Loucy (cell line): ENCODE results near the gene SHB.

ENCODE experiments used
- H2AFZ ChIP-seq: fragments of 200-600 bp; sonication (generic); 2 replicates; pipeline ENCODE4 v1.6.0; 2016; ENCODE audit warnings: antibody characterized with exemption, mild to moderate bottlenecking, low read length, moderate library complexity
- H3F3A ChIP-seq: fragments of 200-600 bp; 2 replicates; pipeline ENCODE4 v1.6.0; 2016; ENCODE audit warnings: antibody characterized with exemption, low read depth, mild to moderate bottlenecking
- H3K27me3 ChIP-seq: fragments of 200-600 bp; sonication (generic); 2 replicates; pipeline ENCODE4 v1.6.1; 2014; ENCODE audit warnings: low read length, mild to moderate bottlenecking; ENCODE audit not compliant: insufficient read depth, poor library complexity, severe bottlenecking
- H3K36me3 ChIP-seq: fragments of 200-600 bp; sonication (generic); 2 replicates; pipeline ENCODE4 v1.6.1; 2016; ENCODE audit warnings: low read length; ENCODE audit not compliant: insufficient read depth
- H3K4me1 ChIP-seq: fragments of 200-600 bp; sonication (generic); 2 replicates; pipeline ENCODE4 v1.5.1; 2014; ENCODE audit warnings: low read length, mild to moderate bottlenecking; ENCODE audit not compliant: insufficient read depth, poor library complexity, severe bottlenecking
- H3K4me2 ChIP-seq: fragments of 200-600 bp; sonication (generic); 2 replicates; pipeline ENCODE4 v1.6.0; 2014; ENCODE audit warnings: antibody characterized with exemption, low read length, low read depth, mild to moderate bottlenecking; ENCODE audit not compliant: poor library complexity, severe bottlenecking
- H3K4me3 ChIP-seq: fragments of 200-600 bp; sonication (generic); 2 replicates; pipeline ENCODE4 v1.5.1; 2014; ENCODE audit warnings: low read length, mild to moderate bottlenecking, mixed read lengths; ENCODE audit not compliant: poor library complexity, severe bottlenecking
- H3K79me2 ChIP-seq: fragments of 200-600 bp; sonication (generic); 2 replicates; pipeline ENCODE4 v1.6.1; 2014; ENCODE audit warnings: low read length; ENCODE audit not compliant: insufficient read depth
- H3K9ac ChIP-seq: fragments of 200-600 bp; sonication (generic); 2 replicates; pipeline ENCODE4 v1.6.0; 2014; ENCODE audit warnings: mild to moderate bottlenecking, low read depth, low read length, moderate library complexity; ENCODE audit not compliant: poor library complexity, severe bottlenecking
- H3K9me2 ChIP-seq: fragments of 200-600 bp; sonication (generic); replicated peaks from 2 replicates; pipeline ENCODE4 v1.6.1; 2016; ENCODE audit warnings: low read depth, low read length, mixed read lengths
- H3K9me3 ChIP-seq: fragments of 200-600 bp; sonication (generic); 2 replicates; pipeline ENCODE4 v1.6.1; 2014; ENCODE audit warnings: mild to moderate bottlenecking, antibody characterized with exemption, low read length, low read depth; ENCODE audit not compliant: insufficient read depth
- H4K20me1 ChIP-seq: fragments of 200-600 bp; sonication (generic); 2 replicates; pipeline ENCODE4 v1.6.0; 2014; ENCODE audit warnings: antibody characterized with exemption, low read length, mild to moderate bottlenecking; ENCODE audit not compliant: insufficient read depth, poor library complexity, severe bottlenecking
- EZH2phosphoT487 ChIP-seq: fragments of 200-600 bp; IDR thresholded peaks from 2 replicates; pipeline ENCODE4 v1.6.1; 2018; ENCODE audit warnings: antibody characterized with exemption, mild to moderate bottlenecking, moderate library complexity, borderline replicate concordance
- TF ChIP-seq, protein P1 (sequence below): fragments of 200-600 bp; sonication (generic); conservative IDR thresholded peaks from 2 replicates; pipeline ENCODE4 v1.5.1; 2014; ENCODE audit warnings: mild to moderate bottlenecking, antibody characterized with exemption, low read length

Gene SHB

DNA sequence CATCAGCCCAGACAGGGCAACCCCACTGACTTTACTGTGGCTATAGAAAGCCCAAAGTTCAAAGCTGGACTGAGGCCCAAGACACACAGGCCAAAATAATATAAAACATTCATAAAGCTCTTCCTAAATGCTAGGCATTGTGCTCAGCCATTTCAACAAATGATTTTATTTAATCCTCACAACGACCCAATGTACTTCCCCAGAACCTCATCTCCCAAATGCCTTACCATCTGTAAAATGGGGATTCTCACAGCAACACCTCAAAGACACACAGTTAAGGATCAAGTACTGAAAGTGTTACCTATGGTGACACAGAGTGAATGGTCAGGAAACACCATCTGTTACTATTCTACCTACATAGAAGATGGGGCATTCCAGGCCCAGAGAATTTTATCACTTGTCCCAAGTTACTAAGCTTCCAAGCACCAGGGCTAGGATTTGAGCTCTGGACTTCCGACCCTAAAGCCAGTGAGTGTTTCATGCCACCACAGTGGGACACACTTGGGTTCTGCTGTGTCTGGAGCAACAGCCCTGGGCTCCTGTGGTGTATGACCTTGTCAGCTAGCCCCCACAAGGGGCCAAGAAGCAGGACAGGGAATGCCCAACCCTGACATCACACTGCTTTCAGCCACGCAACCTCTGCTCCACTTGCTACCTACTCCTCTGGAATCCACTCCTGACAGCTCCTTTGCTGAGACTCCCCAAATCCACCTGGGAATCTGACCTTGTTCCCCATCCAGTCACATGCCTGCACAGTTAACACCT, 15.1 kb downstream of the SHB start:
- Histone ChIP-seq H3K9me3 (no peaks in the 10 kb centered on the region), H3K9me2 (no peaks in the 10 kb centered on the region), H3K79me2 (no peaks in the 10 kb centered on the region), H2AFZ (no peak overlapping the region), H4K20me1 (no peaks in the 10 kb centered on the region), H3K9ac (no peak overlapping the region), H3K36me3 (no peaks in the 10 kb centered on the region), H3K27me3 (no peaks in the 10 kb centered on the region), H3K4me2 (no peak overlapping the region), H3K4me3 (no peak overlapping the region), H3K4me1 (peaks cover 7% of the 10 kb centered on the region), H3F3A (no peaks in the 10 kb centered on the region)
- TF ChIP-seq EZH2phosphoT487 = no peak
- TF ChIP-seq, protein P1, sequence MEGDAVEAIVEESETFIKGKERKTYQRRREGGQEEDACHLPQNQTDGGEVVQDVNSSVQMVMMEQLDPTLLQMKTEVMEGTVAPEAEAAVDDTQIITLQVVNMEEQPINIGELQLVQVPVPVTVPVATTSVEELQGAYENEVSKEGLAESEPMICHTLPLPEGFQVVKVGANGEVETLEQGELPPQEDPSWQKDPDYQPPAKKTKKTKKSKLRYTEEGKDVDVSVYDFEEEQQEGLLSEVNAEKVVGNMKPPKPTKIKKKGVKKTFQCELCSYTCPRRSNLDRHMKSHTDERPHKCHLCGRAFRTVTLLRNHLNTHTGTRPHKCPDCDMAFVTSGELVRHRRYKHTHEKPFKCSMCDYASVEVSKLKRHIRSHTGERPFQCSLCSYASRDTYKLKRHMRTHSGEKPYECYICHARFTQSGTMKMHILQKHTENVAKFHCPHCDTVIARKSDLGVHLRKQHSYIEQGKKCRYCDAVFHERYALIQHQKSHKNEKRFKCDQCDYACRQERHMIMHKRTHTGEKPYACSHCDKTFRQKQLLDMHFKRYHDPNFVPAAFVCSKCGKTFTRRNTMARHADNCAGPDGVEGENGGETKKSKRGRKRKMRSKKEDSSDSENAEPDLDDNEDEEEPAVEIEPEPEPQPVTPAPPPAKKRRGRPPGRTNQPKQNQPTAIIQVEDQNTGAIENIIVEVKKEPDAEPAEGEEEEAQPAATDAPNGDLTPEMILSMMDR = no peak

DNA sequence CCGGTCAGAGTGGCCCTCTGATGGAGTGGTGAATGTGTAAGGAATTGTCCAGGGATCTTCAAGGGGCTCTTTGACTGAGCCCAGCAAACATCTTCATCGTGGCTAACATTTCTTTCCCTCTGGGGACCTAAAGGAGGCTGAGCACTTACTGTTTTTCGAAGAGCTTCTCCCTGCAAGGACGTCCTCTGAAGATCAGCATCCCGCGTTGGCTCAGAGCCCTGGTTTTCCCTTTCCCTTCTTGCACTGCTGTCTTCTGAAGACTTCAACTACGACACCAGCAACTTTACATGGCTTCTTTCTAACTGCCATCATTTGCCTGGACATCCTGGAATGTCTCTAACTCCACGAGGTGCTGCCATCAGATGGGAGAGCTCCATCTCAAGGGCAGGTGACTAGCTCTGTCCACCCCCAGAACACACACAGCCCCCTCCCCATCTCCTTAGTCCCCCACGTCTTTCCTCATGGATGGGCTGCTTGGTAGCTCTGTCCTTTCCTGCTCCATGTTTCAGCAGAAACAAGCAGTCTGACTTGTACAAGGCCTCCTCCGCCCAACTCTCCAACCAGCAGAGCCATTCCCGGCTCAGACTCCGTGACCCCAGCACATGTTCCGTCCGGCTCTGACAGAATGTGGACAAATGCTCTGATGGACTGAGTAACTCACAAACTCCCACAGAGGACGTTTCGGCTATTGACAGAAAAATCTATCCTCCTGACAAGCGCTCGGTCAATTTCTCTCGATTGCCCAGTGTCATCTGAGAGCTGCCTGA, 17.1 kb downstream of the SHB start:
- no peaks in the 10 kb centered on the region for H3K9me3 ChIP-seq
- H3K27me3 ChIP-seq = no peaks in the 10 kb centered on the region
- no peaks in the 10 kb centered on the region for H3K4me1 ChIP-seq
- no peak overlapping the region for H3K9ac ChIP-seq
- no peak overlapping the region for H3K4me2 ChIP-seq
- H3F3A ChIP-seq = no peaks in the 10 kb centered on the region
- H3K36me3 ChIP-seq = no peaks in the 10 kb centered on the region
- TF ChIP-seq, protein P1 = no peak
- no peak for TF ChIP-seq EZH2phosphoT487
- H4K20me1 ChIP-seq = no peaks in the 10 kb centered on the region
- H2AFZ ChIP-seq = no peak overlapping the region
- H3K79me2 ChIP-seq = no peaks in the 10 kb centered on the region
- H3K9me2 ChIP-seq = no peaks in the 10 kb centered on the region
- no peak overlapping the region for H3K4me3 ChIP-seq

DNA sequence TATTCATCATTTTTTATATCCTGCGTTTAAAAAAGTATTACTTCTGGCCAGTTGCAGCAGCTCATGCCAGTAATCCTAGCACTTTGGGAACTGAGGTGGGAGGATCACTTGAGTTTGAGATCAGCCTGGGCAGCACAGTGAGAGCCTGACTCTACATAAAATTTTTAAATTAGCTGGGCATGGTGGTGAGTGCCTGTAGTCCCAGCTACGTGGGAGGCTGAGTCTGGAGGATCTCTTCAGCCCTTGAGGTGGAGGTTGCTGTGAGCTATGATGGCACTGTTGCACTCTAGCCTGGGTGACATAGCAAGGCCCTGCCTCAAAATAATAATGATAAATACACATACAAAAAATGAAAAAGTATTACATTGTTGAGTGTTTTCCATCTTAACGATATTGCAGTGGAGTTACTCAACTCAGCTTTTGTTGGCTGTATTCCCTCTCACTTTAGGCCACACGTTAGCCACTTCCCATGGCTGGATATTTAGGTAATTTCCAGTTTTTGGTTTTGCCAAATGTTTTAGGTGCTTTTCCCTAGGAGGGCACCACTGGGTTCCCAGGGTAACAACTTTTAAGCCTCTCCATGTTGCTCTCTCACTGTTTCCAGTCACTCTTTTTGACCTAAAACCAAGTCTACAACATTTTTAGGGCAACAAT, 20.6 kb downstream of the SHB start:
- no peaks in the 10 kb centered on the region for H4K20me1 ChIP-seq

More for the DNA sequence above, 20.6 kb downstream of the SHB start:
- Histone ChIP-seq H3K79me2 (no peaks in the 10 kb centered on the region), H3K4me2 (no peak overlapping the region), H3K9ac (no peak overlapping the region), H3K27me3 (no peaks in the 10 kb centered on the region), H3K4me1 (no peaks in the 10 kb centered on the region), H3K36me3 (no peaks in the 10 kb centered on the region), H3K4me3 (no peak overlapping the region), H2AFZ (no peak overlapping the region), H3K9me2 (no peaks in the 10 kb centered on the region), H3F3A (no peaks in the 10 kb centered on the region), H3K9me3 (no peaks in the 10 kb centered on the region)
- TF ChIP-seq EZH2phosphoT487 = no peak
- TF ChIP-seq, protein P1 = no peak
